PC-3 (cell line): ENCODE results near the gene CXCL5. TPM values are rescaled to one million over a fixed set of nuclear protein-coding genes. Genes with fewer than 3 reads are reported as not detected.
A peak's percentile ranks its signal among the peaks of the same experiment; 100 is the strongest.

ENCODE experiments used
- ATAC-seq: fragments of 200-7000 bp; cut with Tn5 transposase; 2 replicates; pipeline ENCODE4 v1.9.1; 2020; ENCODE audit warnings: mild to moderate bottlenecking, moderate library complexity
- BruUV-seq: library from RNA; stranded (reverse); fragments of 400-500 nt; replicated peaks from 2 replicates; lab custom pipeline; 2021; lab: Mats Ljungman, UMichigan
- CTCF ChIA-PET: fragments of 300-600 bp; sonication (Branson Sonifier 250); formaldehyde crosslinking; loops from one replicate; lab custom pipeline; 2022; ENCODE audit warnings: antibody characterized with exemption; lab: Charles Lee
- POLR2A ChIA-PET: fragments of 300-600 bp; sonication (Branson Sonifier 250); formaldehyde crosslinking; loops from one replicate; lab custom pipeline; 2022; ENCODE audit warnings: antibody characterized with exemption; ENCODE audit not compliant: unreplicated experiment; lab: Charles Lee
- DNase-seq: peaks from one replicate; pipeline ENCODE4 v3.0.0-alpha.2; 2015
- H2AFZ ChIP-seq: fragments of 300-600 bp; sonication (generic); 2 replicates; pipeline ENCODE4 v1.6.0; 2016; ENCODE audit warnings: antibody characterized with exemption, low read length
- H3F3A ChIP-seq: fragments of 300-600 bp; sonication (generic); one replicate; pipeline ENCODE4 v1.6.0; 2017; ENCODE audit warnings: antibody characterized with exemption, low read length, control low read depth, mild to moderate bottlenecking; ENCODE audit not compliant: unreplicated experiment
- H3K27ac ChIP-seq: fragments of 300-600 bp; sonication (generic); 2 replicates; pipeline ENCODE4 v1.5.1; 2016; ENCODE audit warnings: mild to moderate bottlenecking, low read length
- H3K27me3 ChIP-seq: fragments of 300-600 bp; sonication (generic); 2 replicates; pipeline ENCODE4 v1.6.1; 2016; ENCODE audit warnings: low read length, mixed read lengths
- H3K36me3 ChIP-seq: fragments of 300-600 bp; sonication (generic); 2 replicates; pipeline ENCODE4 v1.6.1; 2016; ENCODE audit warnings: low read depth, mixed run types, low read length, mixed read lengths
- H3K4me1 ChIP-seq: fragments of 300-600 bp; sonication (generic); 2 replicates; pipeline ENCODE4 v1.5.1; 2016; ENCODE audit warnings: low read length; ENCODE audit not compliant: insufficient read depth
- H3K4me2 ChIP-seq: fragments of 300-600 bp; sonication (generic); 2 replicates; pipeline ENCODE4 v1.6.0; 2016; ENCODE audit warnings: low read length
- H3K4me3 ChIP-seq: fragments of 300-600 bp; sonication (generic); 2 replicates; pipeline ENCODE4 v1.5.1; 2016; ENCODE audit warnings: mild to moderate bottlenecking, low read length, mixed read lengths
- H3K79me2 ChIP-seq: fragments of 300-600 bp; sonication (generic); 2 replicates; pipeline ENCODE4 v1.6.1; 2017; ENCODE audit warnings: low read length, mixed read lengths
- H3K9ac ChIP-seq: fragments of 300-600 bp; sonication (generic); 2 replicates; pipeline ENCODE4 v1.6.0; 2016; ENCODE audit warnings: mild to moderate bottlenecking, low read length
- H3K9me2 ChIP-seq: fragments of 300-600 bp; sonication (generic); replicated peaks from 2 replicates; pipeline ENCODE4 v1.6.1; 2016; ENCODE audit warnings: mixed run types, low read length, mixed read lengths
- H3K9me3 ChIP-seq: fragments of 300-600 bp; sonication (generic); 2 replicates; pipeline ENCODE4 v1.6.1; 2016; ENCODE audit warnings: low read length, mixed read lengths
- H4K20me1 ChIP-seq: fragments of 300-600 bp; sonication (generic); 2 replicates; pipeline ENCODE4 v1.6.1; 2016; ENCODE audit warnings: low read length, mixed read lengths
- EZH2 ChIP-seq: fragments of 300-600 bp; sonication (generic); IDR thresholded peaks from one replicate; pipeline ENCODE4 v1.6.1; 2017; ENCODE audit warnings: antibody characterized with exemption, mild to moderate bottlenecking, low read length; ENCODE audit not compliant: unreplicated experiment
- EZH2phosphoT487 ChIP-seq: fragments of 300-600 bp; sonication (generic); IDR thresholded peaks from 2 replicates; pipeline ENCODE4 v1.6.1; 2018; ENCODE audit warnings: mild to moderate bottlenecking, antibody characterized with exemption, low read length, borderline replicate concordance
- intact Hi-C: fragments of 100-400 bp; cut with micrococcal nuclease; formaldehyde crosslinking; loops from 2 replicates; pipeline ENCODE4 v1.9.0; 2023
- total RNA-seq: library from RNA; depleted of rRNA; stranded (reverse); fragments of >200 nt; gene quantifications from 2 replicates; pipeline ENCODE4 v1.2.3, GENCODE V29; 2014
- TF ChIP-seq, protein P1 (sequence below): fragments of 300-600 bp; sonication (generic); conservative IDR thresholded peaks from 2 replicates; pipeline ENCODE4 v1.5.1; 2017; ENCODE audit warnings: antibody characterized with exemption, low read depth, mild to moderate bottlenecking, low read length

The CXCL5 gene
- total RNA-seq, 1 experiment from 2014 or later, result 0.55 TPM

DNA sequence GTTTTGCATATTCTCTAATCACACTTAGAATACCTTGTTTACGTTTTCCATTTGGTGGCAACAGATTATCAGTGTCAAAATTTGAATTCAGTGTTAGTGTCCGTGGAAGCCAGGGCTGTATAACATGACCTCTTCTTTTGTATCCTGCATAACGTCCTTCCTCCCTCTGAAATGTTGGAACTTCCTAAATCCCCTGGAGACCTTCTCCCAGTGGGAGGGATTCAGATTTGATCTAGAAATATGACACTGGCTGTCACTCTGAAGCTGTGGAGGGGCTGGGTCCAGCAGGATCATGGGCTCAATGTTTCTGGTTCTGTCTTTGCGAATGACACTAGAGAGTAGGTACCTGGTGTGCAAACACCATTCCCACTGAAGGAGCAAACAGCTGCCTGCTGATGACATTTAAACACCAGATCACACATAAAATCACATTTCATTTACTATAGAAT lies 40.9 kb upstream of the CXCL5 start:
- H3K36me3 ChIP-seq, result no peaks in the 10 kb centered on the region
- peak; percentile 36 for DNase-seq
- intact Hi-C loops, result loop anchor here (1.0 to 5.0 kb wide), 5 partner anchors 59 to 377 kb away; partner anchors contain the start of gene CXCL2
- H3K79me2 ChIP-seq, result peaks cover 21% of the 10 kb centered on the region
- H3K9me3 ChIP-seq, result no peaks in the 10 kb centered on the region
- CTCF ChIA-PET, result interaction anchor here (0.5 to 2.4 kb wide), 6 partner anchors 17 to 171 kb away, joined by 3 to 9 read pairs (median 4); partner anchors contain the start of genes CXCL2 and CXCL5
- peaks cover 7% of the 10 kb centered on the region for H3F3A ChIP-seq
- H3K4me3 ChIP-seq, result peak overlapping the region; percentile 78
- peak overlapping the region; percentile 51 for H3K27ac ChIP-seq
- POLR2A ChIA-PET, result interaction anchor here (0.6 to 1.4 kb wide), 3 partner anchors 59 to 364 kb away, joined by 3 to 11 read pairs (median 3); no protein-coding TSS in a partner anchor
- H4K20me1 ChIP-seq, result no peaks in the 10 kb centered on the region
- peak overlapping the region; percentile 93 for H2AFZ ChIP-seq
- H3K9me2 ChIP-seq, result no peaks in the 10 kb centered on the region
- ATAC-seq, result peak; percentile 32
- H3K4me1 ChIP-seq, result peaks cover 41% of the 10 kb centered on the region
- peak overlapping the region; percentile 84 for H3K4me2 ChIP-seq
- TF ChIP-seq, protein P1, sequence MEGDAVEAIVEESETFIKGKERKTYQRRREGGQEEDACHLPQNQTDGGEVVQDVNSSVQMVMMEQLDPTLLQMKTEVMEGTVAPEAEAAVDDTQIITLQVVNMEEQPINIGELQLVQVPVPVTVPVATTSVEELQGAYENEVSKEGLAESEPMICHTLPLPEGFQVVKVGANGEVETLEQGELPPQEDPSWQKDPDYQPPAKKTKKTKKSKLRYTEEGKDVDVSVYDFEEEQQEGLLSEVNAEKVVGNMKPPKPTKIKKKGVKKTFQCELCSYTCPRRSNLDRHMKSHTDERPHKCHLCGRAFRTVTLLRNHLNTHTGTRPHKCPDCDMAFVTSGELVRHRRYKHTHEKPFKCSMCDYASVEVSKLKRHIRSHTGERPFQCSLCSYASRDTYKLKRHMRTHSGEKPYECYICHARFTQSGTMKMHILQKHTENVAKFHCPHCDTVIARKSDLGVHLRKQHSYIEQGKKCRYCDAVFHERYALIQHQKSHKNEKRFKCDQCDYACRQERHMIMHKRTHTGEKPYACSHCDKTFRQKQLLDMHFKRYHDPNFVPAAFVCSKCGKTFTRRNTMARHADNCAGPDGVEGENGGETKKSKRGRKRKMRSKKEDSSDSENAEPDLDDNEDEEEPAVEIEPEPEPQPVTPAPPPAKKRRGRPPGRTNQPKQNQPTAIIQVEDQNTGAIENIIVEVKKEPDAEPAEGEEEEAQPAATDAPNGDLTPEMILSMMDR, result no peak
- TF ChIP-seq EZH2phosphoT487 (no peak), EZH2 (no peak)
- no peaks in the 10 kb centered on the region for H3K27me3 ChIP-seq
- TSS peak; percentile 94 for BruUV-seq
- H3K9ac ChIP-seq, result peak overlapping the region; percentile 83

DNA sequence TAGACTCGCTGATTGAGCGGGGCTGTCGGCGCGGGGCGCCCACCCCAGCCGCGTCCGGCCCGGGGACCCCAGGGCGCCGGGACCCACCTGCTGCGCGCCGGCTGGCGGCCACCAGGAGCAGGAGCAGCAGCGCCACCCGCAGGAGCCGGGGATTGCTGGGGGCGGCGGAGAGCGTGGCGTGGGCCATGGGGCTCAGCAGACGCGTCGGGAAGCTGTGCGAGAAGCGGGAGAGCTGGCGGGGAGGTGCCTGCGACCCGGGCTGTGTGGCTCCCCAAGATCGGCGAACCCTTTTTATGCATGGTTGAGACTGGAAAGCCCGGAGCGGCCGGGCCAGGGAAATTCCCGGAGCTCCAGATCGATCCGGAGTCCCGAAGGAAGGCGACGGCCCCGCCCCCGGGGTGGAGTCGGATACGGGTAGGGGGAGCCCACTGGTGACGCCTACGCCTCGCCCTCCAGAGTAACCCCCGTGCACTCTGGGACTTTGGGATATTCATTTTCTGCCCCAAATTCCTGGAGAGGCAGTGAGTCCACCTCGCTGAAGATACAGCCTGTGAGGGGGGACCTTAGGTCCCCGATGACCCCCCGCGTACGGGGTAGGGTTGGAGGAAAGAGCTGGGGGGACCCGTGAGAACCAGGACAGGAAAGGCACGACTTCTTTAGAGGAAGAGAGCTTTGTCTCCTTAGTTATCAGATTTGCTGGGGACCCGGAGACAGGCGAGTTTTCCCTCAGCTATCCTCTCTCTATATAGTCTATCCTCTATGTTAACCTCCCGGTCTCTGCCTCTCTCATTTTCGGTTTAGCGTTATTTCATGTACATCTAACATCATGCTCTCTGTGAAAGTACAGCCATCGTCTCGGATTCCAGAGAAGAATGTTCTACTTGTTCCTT lies 40.2 kb upstream of the CXCL5 start, which contains the start of gene CXCL3:
Gene CXCL3, minus strand, starts transcription at position 265 of the 890 bp plus-strand sequence. Its CDS starts 78 bp downstream, at position 187.
- peak within 1 kb of the TSS; percentile 93 for H2AFZ ChIP-seq
- peak within 1 kb of the TSS; percentile 83 for H3K9ac ChIP-seq
- no TSS peak for BruUV-seq
- ATAC-seq, result peak; percentile 86
- H3K27ac ChIP-seq, result peak within 1 kb of the TSS; percentile 51
- no peaks in the 10 kb centered on the region for H3K27me3 ChIP-seq
- H3F3A ChIP-seq, result peaks cover 7% of the 10 kb centered on the region
- TF ChIP-seq, protein P1, result peak; percentile 75
- no peak for TF ChIP-seq EZH2
- ChIA-PET POLR2A (interaction anchor here (0.6 to 1.4 kb wide), 6 partner anchors 59 to 430 kb away, joined by 3 to 11 read pairs (median 4); no protein-coding TSS in a partner anchor), CTCF (interaction anchor here (0.5 to 2.4 kb wide), 9 partner anchors 17 to 298 kb away, joined by 3 to 9 read pairs (median 4); partner anchors contain the start of genes CXCL2, CXCL5 and CXCL8)
- DNase-seq, result peak; percentile 78
- H3K4me1 ChIP-seq, result peaks cover 45% of the 10 kb centered on the region
- H3K4me2 ChIP-seq, result peak within 1 kb of the TSS; percentile 84
- H3K79me2 ChIP-seq, result peaks cover 21% of the 10 kb centered on the region
- intact Hi-C loops, result loop anchor here (1.0 to 5.0 kb wide), 7 partner anchors 60 to 376 kb away; partner anchors contain the start of gene CXCL2
- no peaks in the 10 kb centered on the region for H3K36me3 ChIP-seq
- no peaks in the 10 kb centered on the region for H3K9me2 ChIP-seq
- H3K4me3 ChIP-seq, result peak within 1 kb of the TSS; percentile 78
- H4K20me1 ChIP-seq, result no peaks in the 10 kb centered on the region
- H3K9me3 ChIP-seq, result no peaks in the 10 kb centered on the region
